Liver (tissue), 9 donors: ENCODE data around the gene CLDN6. TPM values are rescaled to one million over a fixed set of nuclear protein-coding genes. Genes with fewer than 3 reads are reported as not detected.

ENCODE experiments used
- DNase-seq: peaks from one replicate; pipeline ENCODE4 v3.0.0-alpha.2; 2017; ENCODE audit warnings: low spot score
- H3K27ac ChIP-seq, 2 donors: one replicate each; pipeline ENCODE4 v1.7.0; 2013; ENCODE audit warnings: inconsistent platforms in 2 of 2, low read length in 2 of 2, control low read depth in 1 of 2, low read depth in 1 of 2, mild to moderate bottlenecking in 1 of 2
- H3K27me3 ChIP-seq, 4 donors: one replicate each; pipeline versions ENCODE4 v1.6.1 to v1.7.0; 2013; ENCODE audit warnings: low read length in 3 of 4, inconsistent platforms in 1 of 4, mild to moderate bottlenecking in 1 of 4, moderate library complexity in 1 of 4; ENCODE audit not compliant: control insufficient read depth in 4 of 4, insufficient read depth in 4 of 4
- H3K36me3 ChIP-seq, 4 donors: one replicate each; pipeline versions ENCODE4 v1.6.1 to v1.7.0; 2013; ENCODE audit warnings: low read length in 3 of 4, mild to moderate bottlenecking in 3 of 4, low read depth in 1 of 4, moderate library complexity in 1 of 4; ENCODE audit not compliant: control insufficient read depth in 4 of 4, insufficient read depth in 3 of 4
- H3K4me1 ChIP-seq, 4 donors: one replicate each; pipeline versions ENCODE4 v1.6.1 to v1.7.0; 2013; ENCODE audit warnings: low read length in 3 of 4, mild to moderate bottlenecking in 3 of 4, moderate library complexity in 1 of 4; ENCODE audit not compliant: control insufficient read depth in 4 of 4, insufficient read depth in 4 of 4
- H3K4me3 ChIP-seq, 3 donors: one replicate each; pipeline versions ENCODE4 v1.6.1 to v1.7.0; 2013; ENCODE audit warnings: low read length in 3 of 3, control low read depth in 1 of 3, low read depth in 1 of 3, mild to moderate bottlenecking in 1 of 3
- H3K9ac ChIP-seq, 2 donors: one replicate each; pipeline ENCODE4 v1.7.0; 2013; ENCODE audit warnings: low read length in 2 of 2, mild to moderate bottlenecking in 2 of 2, moderate library complexity in 2 of 2, control low read depth in 1 of 2, low read depth in 1 of 2
- H3K9me3 ChIP-seq, 4 donors: one replicate each; pipeline versions ENCODE4 v1.6.1 to v1.7.0; 2013; ENCODE audit warnings: low read length in 3 of 4; ENCODE audit not compliant: control insufficient read depth in 4 of 4
- ATF3 ChIP-seq: IDR thresholded peaks from 2 replicates; pipeline ENCODE4 v1.6.1; 2016; ENCODE audit warnings: antibody characterized with exemption
- CTCF ChIP-seq: fragments of 150-350 bp; IDR thresholded peaks from 2 replicates; pipeline ENCODE4 v1.5.1; 2017; ENCODE audit warnings: improper control_type of control experiment, low read depth, low read length; ENCODE audit not compliant: missing input control
- EGR1 ChIP-seq, 2 donors: IDR thresholded peaks; 2 replicates each; pipeline ENCODE4 v1.6.1; 2016 to 2018; ENCODE audit warnings: antibody characterized with exemption in 2 of 2, low read depth in 2 of 2
- FOXA1 ChIP-seq: IDR thresholded peaks from 2 replicates; pipeline ENCODE4 v1.6.1; 2016; ENCODE audit warnings: antibody characterized with exemption
- GABPA ChIP-seq, 2 donors: IDR thresholded peaks in 1 of 2; conservative IDR thresholded peaks in 1 of 2; 2 replicates each; pipeline ENCODE4 v1.6.1; 2016; ENCODE audit warnings: antibody characterized with exemption in 2 of 2, mild to moderate bottlenecking in 1 of 2, moderate library complexity in 1 of 2
- HNF4A ChIP-seq, 2 donors: conservative IDR thresholded peaks; 2 replicates each; pipeline ENCODE4 v1.6.1; 2016; ENCODE audit warnings: antibody characterized with exemption in 2 of 2, mild to moderate bottlenecking in 2 of 2
- HNF4G ChIP-seq: IDR thresholded peaks from 2 replicates; pipeline ENCODE4 v1.6.1; 2016; ENCODE audit warnings: antibody characterized with exemption
- JUND ChIP-seq, 2 donors: IDR thresholded peaks; 2 replicates each; pipeline ENCODE4 v1.6.1; 2016; ENCODE audit warnings: antibody characterized with exemption in 2 of 2
- MAX ChIP-seq: IDR thresholded peaks from 2 replicates; pipeline ENCODE4 v1.6.1; 2016; ENCODE audit warnings: antibody characterized with exemption
- RAD21 ChIP-seq, 2 donors: IDR thresholded peaks; 2 replicates each; pipeline ENCODE4 v1.6.1; 2016; ENCODE audit warnings: antibody characterized with exemption in 2 of 2, mild to moderate bottlenecking in 2 of 2
- SP1 ChIP-seq: IDR thresholded peaks from 2 replicates; pipeline ENCODE4 v1.6.1; 2018; ENCODE audit warnings: antibody characterized with exemption, mild to moderate bottlenecking
- TAF1 ChIP-seq: conservative IDR thresholded peaks from 2 replicates; pipeline ENCODE4 v1.6.1; 2016; ENCODE audit warnings: antibody characterized with exemption, mild to moderate bottlenecking
- YY1 ChIP-seq: IDR thresholded peaks from 2 replicates; pipeline ENCODE4 v1.6.1; 2016; ENCODE audit warnings: antibody characterized with exemption, mild to moderate bottlenecking
- ZBTB33 ChIP-seq: IDR thresholded peaks from 2 replicates; pipeline ENCODE4 v1.6.1; 2016; ENCODE audit warnings: antibody characterized with exemption
- WGBS: extraction: QIAGEN DNeasy Blood & Tissue Kit; methylation state at CpG from one replicate; pipeline ENCODE4 v1.1.7; 2013; 5-methylcytosine and 5-hydroxymethylcytosine counted together
- polyA plus RNA-seq, 2 donors: library from polyadenylated mRNA; stranded (reverse) in 1 of 2; unstranded in 1 of 2; fragments of 200-250 nt in 1 of 2; fragments of >200 nt in 1 of 2; fragmentation: Nextera tagmentation in 1 of 2; extraction: Ambion mirVana in 1 of 2; gene quantifications; one replicate each; pipeline versions ENCODE4 v1.2.1 to v1.2.3, GENCODE V29; 2013 to 2015
- total RNA-seq, 2 donors: library from RNA; depleted of rRNA; stranded (reverse); fragments of >200 nt; gene quantifications; one replicate each; pipeline ENCODE4 v1.2.3, GENCODE V29; 2014
- donor health status: healthy.
- donor health status: healthy.
- donor health status: healthy.
- donor health status: healthy.
- donor health status: healthy.

CLDN6 gene
- total and polyA plus RNA-seq, 4 donors = 0.75 TPM; not detected in 3

- H3K9ac ChIP-seq = no peak overlapping the region
- no peak overlapping the region for H3K4me3 ChIP-seq
- peaks cover 0 to 8% (median 3%) of the 10 kb centered on the region in 4 donors for H3K27me3 ChIP-seq
- no peaks in the 10 kb centered on the region for H3K36me3 ChIP-seq
- WGBS = 84% methylated on average over 3 of the region's 3 CpGs
- DNase-seq = no peak
- no peaks in the 10 kb centered on the region for H3K9me3 ChIP-seq
- TF ChIP-seq HNF4A (conservative IDR thresholded peaks at IDR 0.05) (no peak), YY1 (no peak), GABPA (IDR thresholded peaks at IDR 0.05 in 1 of 2, conservative IDR thresholded peaks at IDR 0.05 in 1 of 2) (no peak), FOXA1 (no peak), JUND (IDR thresholded peaks at IDR 0.05) (no peak), EGR1 (IDR thresholded peaks at IDR 0.05; ENCODE audit: low read depth in 2 of 2) (no peak), CTCF (no peak), SP1 (no peak), TAF1 (no peak), ZBTB33 (no peak), HNF4G (no peak)
- H3K4me1 ChIP-seq = peaks cover 0 to 14% (median 5%) of the 10 kb centered on the region in 4 donors
- no peak overlapping the region for H3K27ac ChIP-seq
Observed at GRCh38 chr16:3042376-3042775, 24.4 kb upstream of the CLDN6 start.

- H3K27me3 ChIP-seq = peaks cover 0 to 8% (median 7%) of the 10 kb centered on the region in 4 donors
- DNase-seq = no peak
- no peaks in the 10 kb centered on the region for H3K9me3 ChIP-seq
- no peak overlapping the region for H3K4me3 ChIP-seq
- no peak overlapping the region for H3K27ac ChIP-seq
- H3K36me3 ChIP-seq = no peaks in the 10 kb centered on the region
- H3K9ac ChIP-seq = no peak overlapping the region
- no peak for TF ChIP-seq TAF1
- TF ChIP-seq FOXA1 = no peak
- no peak for TF ChIP-seq JUND (IDR thresholded peaks at IDR 0.05)
- TF ChIP-seq YY1 = no peak
- TF ChIP-seq ATF3 = no peak
- no peak for TF ChIP-seq RAD21 (IDR thresholded peaks at IDR 0.05)
- 73% methylated on average over 5 of the region's 5 CpGs for WGBS
- peaks cover 0 to 4% (median 0%) of the 10 kb centered on the region in 4 donors for H3K4me1 ChIP-seq
Observed at GRCh38 chr16:3038896-3039295, 20.9 kb upstream of the CLDN6 start.

GRCh38 chr16:3038256-3038655 lies 20.3 kb upstream of the CLDN6 start:
- no peak overlapping the region for H3K4me3 ChIP-seq
- TF ChIP-seq MAX (no peak), ATF3 (peak; percentile 76)
- H3K36me3 ChIP-seq = no peaks in the 10 kb centered on the region
- H3K27ac ChIP-seq = no peak overlapping the region
- peaks cover 0 to 4% (median 0%) of the 10 kb centered on the region in 4 donors for H3K4me1 ChIP-seq
- no peaks in the 10 kb centered on the region for H3K9me3 ChIP-seq
- WGBS = 22% methylated on average over 11 of the region's 11 CpGs
- H3K9ac ChIP-seq = no peak overlapping the region
- DNase-seq = no peak
- H3K27me3 ChIP-seq = peaks cover 0 to 8% (median 5%) of the 10 kb centered on the region in 4 donors
